Epithelial cell of esophagus (primary cell): ENCODE measurements around the gene KLRG1.
A peak's percentile ranks its signal among the peaks of the same experiment; 100 is the strongest.

ENCODE experiments used
- DNase-seq: peaks from one replicate; pipeline ENCODE4 v3.0.0; 2010; ENCODE audit warnings: low read depth
- H3K4me3 ChIP-seq: 2 replicates; pipeline ENCODE4 v1.5.1; 2011; ENCODE audit warnings: mild to moderate bottlenecking, low read length, control low read depth
- TF ChIP-seq, protein P1 (sequence below): IDR thresholded peaks from 2 replicates; pipeline ENCODE4 v1.5.1; 2011; ENCODE audit warnings: low read depth, mild to moderate bottlenecking, low read length, control low read depth, inconsistent platforms; ENCODE audit not compliant: insufficient read depth; ENCODE audit errors: missing control alignments

Gene KLRG1

DNA sequence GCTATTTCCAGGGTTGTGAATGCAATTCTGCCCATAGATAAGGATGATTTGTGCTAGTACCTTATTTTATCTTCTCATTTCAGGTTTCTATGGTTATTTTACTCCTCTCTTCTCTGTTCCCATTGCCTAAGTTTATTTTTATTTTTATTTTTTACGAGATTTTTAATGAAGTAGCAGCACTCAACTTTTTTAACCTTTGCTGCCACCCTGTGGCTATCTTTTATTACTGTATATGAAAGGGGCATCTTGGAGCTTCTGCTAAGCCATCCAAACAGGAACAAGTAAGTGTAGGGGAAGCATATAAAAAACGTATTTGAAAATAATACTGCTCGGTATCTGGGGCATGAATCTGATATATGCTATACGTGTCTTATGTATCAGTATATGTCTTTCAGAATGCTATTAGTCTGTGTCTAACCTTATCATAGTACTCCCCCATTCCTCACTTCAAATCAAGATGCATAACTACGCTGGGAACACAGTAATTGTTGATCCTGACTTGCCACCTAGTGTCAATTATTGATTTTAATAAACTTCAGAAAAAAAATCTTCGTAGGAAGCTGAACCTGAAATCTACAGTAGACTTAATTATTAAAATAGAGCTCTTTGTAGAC, 60.3 kb downstream of the KLRG1 start:
- DNase-seq = peak; percentile 58
- TF ChIP-seq, protein P1, sequence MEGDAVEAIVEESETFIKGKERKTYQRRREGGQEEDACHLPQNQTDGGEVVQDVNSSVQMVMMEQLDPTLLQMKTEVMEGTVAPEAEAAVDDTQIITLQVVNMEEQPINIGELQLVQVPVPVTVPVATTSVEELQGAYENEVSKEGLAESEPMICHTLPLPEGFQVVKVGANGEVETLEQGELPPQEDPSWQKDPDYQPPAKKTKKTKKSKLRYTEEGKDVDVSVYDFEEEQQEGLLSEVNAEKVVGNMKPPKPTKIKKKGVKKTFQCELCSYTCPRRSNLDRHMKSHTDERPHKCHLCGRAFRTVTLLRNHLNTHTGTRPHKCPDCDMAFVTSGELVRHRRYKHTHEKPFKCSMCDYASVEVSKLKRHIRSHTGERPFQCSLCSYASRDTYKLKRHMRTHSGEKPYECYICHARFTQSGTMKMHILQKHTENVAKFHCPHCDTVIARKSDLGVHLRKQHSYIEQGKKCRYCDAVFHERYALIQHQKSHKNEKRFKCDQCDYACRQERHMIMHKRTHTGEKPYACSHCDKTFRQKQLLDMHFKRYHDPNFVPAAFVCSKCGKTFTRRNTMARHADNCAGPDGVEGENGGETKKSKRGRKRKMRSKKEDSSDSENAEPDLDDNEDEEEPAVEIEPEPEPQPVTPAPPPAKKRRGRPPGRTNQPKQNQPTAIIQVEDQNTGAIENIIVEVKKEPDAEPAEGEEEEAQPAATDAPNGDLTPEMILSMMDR = peak; percentile 55
- no peak overlapping the region for H3K4me3 ChIP-seq

DNA sequence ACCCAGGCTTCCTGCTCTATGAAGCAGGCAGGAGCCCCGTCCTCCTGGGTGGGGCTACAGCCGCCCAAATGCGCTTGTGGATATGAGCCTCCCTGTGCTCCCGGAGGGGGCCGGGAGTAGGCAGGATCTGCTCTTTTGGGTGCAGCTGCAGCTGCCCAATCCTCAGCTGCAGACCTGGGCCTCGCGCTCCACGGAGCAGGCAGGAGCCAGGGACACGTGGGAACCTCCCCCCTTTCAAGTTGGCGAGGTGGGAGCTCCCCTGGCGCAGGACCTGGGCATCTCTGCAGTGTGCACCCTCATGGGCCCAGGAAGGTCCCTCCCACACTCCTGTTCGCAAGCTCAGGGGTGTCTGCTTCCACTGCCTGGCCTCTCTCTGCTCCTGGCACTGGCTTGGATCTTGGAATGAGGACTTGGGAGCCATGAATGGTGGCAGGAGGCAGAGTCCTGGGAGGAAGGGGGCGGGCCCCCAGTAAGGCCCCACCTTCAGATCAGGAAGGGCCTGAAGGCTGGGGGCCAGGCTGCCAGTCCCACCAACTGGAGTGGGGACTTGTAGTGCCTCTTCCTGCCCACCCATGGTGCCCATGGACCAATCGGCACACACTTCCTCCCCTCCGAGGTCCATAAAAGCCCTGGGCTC, 61.3 kb downstream of the KLRG1 start:
- no peak overlapping the region for H3K4me3 ChIP-seq
- no peak for DNase-seq
- TF ChIP-seq, protein P1 = no peak

GRCh38 chr12:9051158-9051550, 61.8 kb downstream of the KLRG1 start:
- TF ChIP-seq, protein P1 = no peak
- no peak for DNase-seq
- no peak overlapping the region for H3K4me3 ChIP-seq

GRCh38 chr12:9052610-9053009, 63.3 kb downstream of the KLRG1 start:
- TF ChIP-seq, protein P1 = no peak
- no peak for DNase-seq

More at GRCh38 chr12:9052610-9053009, 63.3 kb downstream of the KLRG1 start:
- H3K4me3 ChIP-seq = no peak overlapping the region
